HepG2 (cell line): ENCODE results near the gene SAMD14. TPM values are rescaled to one million over a fixed set of nuclear protein-coding genes. Genes with fewer than 3 reads are reported as not detected.
A peak's percentile ranks its signal among the peaks of the same experiment; 100 is the strongest.

Experiments used
- E2F5 ChIP-seq: sonication (generic); formaldehyde crosslinking; conservative IDR thresholded peaks from 2 replicates; pipeline ENCODE4 v1.4.0; 2020; ENCODE audit warnings: missing genetic modification reagents
- ELF4 ChIP-seq: sonication (generic); formaldehyde crosslinking; IDR thresholded peaks from 2 replicates; pipeline ENCODE4 v1.5.0; 2020; ENCODE audit warnings: missing genetic modification reagents, mild to moderate bottlenecking, moderate library complexity, borderline replicate concordance
- ESRRA ChIP-seq: sonication (generic); formaldehyde crosslinking; IDR thresholded peaks from 2 replicates; pipeline ENCODE4 v1.5.1; 2020; ENCODE audit warnings: mild to moderate bottlenecking, low read depth, missing genetic modification reagents
- GFI1 ChIP-seq: sonication (generic); formaldehyde crosslinking; IDR thresholded peaks from 2 replicates; pipeline ENCODE4 v1.5.0; 2020; ENCODE audit warnings: missing genetic modification reagents, mild to moderate bottlenecking, borderline replicate concordance
- IRF2 ChIP-seq: IDR thresholded peaks from 2 replicates; pipeline ENCODE4 v1.6.1; 2018; ENCODE audit warnings: missing genetic modification reagents, missing compliant biosample characterization
- MXD4 ChIP-seq: IDR thresholded peaks from 2 replicates; pipeline ENCODE4 v1.6.1; 2016; ENCODE audit warnings: mild to moderate bottlenecking, missing biosample characterization, missing genetic modification reagents
- NFAT5 ChIP-seq: sonication (generic); formaldehyde crosslinking; IDR thresholded peaks from 2 replicates; pipeline ENCODE4 v1.4.0; 2020; ENCODE audit warnings: missing genetic modification reagents
- PBX2 ChIP-seq: IDR thresholded peaks from 2 replicates; pipeline ENCODE4 v1.6.1; 2016; ENCODE audit warnings: control low read depth
- PCBP1 ChIP-seq: fragments of 200-400 bp; formaldehyde crosslinking; IDR thresholded peaks from 2 replicates; pipeline ENCODE4 v1.6.1; 2017; ENCODE audit warnings: mild to moderate bottlenecking, low read depth, low read length, borderline replicate concordance
- PHF20 ChIP-seq: sonication (generic); formaldehyde crosslinking; IDR thresholded peaks from 2 replicates; pipeline ENCODE4 v1.5.0; 2020; ENCODE audit warnings: mild to moderate bottlenecking, missing genetic modification reagents
- TSC22D2 ChIP-seq: sonication (generic); formaldehyde crosslinking; IDR thresholded peaks from 2 replicates; pipeline ENCODE4 v1.5.1; 2020; ENCODE audit warnings: missing genetic modification reagents, mild to moderate bottlenecking, borderline replicate concordance
- ZFP82 ChIP-seq: sonication (generic); formaldehyde crosslinking; IDR thresholded peaks from 2 replicates; pipeline ENCODE4 v1.5.1; 2020; ENCODE audit warnings: mild to moderate bottlenecking, missing genetic modification reagents, borderline replicate concordance
- ZMAT3 ChIP-seq: sonication (generic); formaldehyde crosslinking; conservative IDR thresholded peaks from 2 replicates; pipeline ENCODE4 v1.7.0; 2021; ENCODE audit warnings: missing genetic modification reagents
- ZNF138 ChIP-seq: sonication (generic); formaldehyde crosslinking; IDR thresholded peaks from 2 replicates; pipeline ENCODE4 v1.5.0; 2020; ENCODE audit warnings: mild to moderate bottlenecking, low read depth, missing genetic modification reagents
- ZNF367 ChIP-seq: sonication (generic); formaldehyde crosslinking; IDR thresholded peaks from 2 replicates; pipeline ENCODE4 v1.4.0; 2020; ENCODE audit warnings: missing genetic modification reagents, borderline replicate concordance
- ZNF710 ChIP-seq: sonication (generic); formaldehyde crosslinking; IDR thresholded peaks from 2 replicates; pipeline ENCODE4 v1.5.0; 2020; ENCODE audit warnings: mild to moderate bottlenecking, missing genetic modification reagents, borderline replicate concordance
- ZNF788 ChIP-seq: sonication (generic); formaldehyde crosslinking; IDR thresholded peaks from 2 replicates; pipeline ENCODE4 v1.5.0; 2020; ENCODE audit warnings: mild to moderate bottlenecking, missing genetic modification reagents, borderline replicate concordance
- ZNF839 ChIP-seq: sonication (generic); formaldehyde crosslinking; IDR thresholded peaks from 2 replicates; pipeline ENCODE4 v1.4.0; 2020; ENCODE audit warnings: missing genetic modification reagents, mild to moderate bottlenecking, borderline replicate concordance
- ZZZ3 ChIP-seq: sonication (generic); formaldehyde crosslinking; IDR thresholded peaks from 2 replicates; pipeline ENCODE4 v1.4.0; 2020; ENCODE audit warnings: missing genetic modification reagents, mild to moderate bottlenecking, borderline replicate concordance
- polyA plus RNA-seq, 8 experiments: library from polyadenylated mRNA; depleted of rRNA in 3 of 8; stranded (reverse) in 7 of 8; unstranded in 1 of 8; fragments of >200 nt; fragmentation: Illumina TruSeq in 4 of 8; extraction: Trizol in 4 of 8; gene quantifications; 2 replicates each; pipeline versions ENCODE4 v1.2.1 to v1.2.3, GENCODE V29; 2011 to 2016; ENCODE audit warnings: low read depth in 4 of 8, missing spikeins in 1 of 8, mixed read lengths in 1 of 8; ENCODE audit not compliant: insufficient read depth in 1 of 8
- total RNA-seq, 5 experiments: library from RNA; depleted of rRNA; stranded (reverse); fragments of >200 nt; fragmentation: Illumina TruSeq; extraction: Trizol; gene quantifications; 2 replicates each; pipeline ENCODE4 v1.2.3, GENCODE V29; 2016; ENCODE audit warnings: low read depth in 1 of 5

The SAMD14 gene
- total and polyA plus RNA-seq, 2 of the 13 experiments (the other 11 are each of a cell fraction or from before 2014, with no cell fraction given): 0.07 to 0.22 TPM

- TF ChIP-seq ZNF710: no peak
- no peak for TF ChIP-seq ZNF138 (CRISPR knock-in tag)
- TF ChIP-seq ZZZ3 (CRISPR knock-in tag): no peak
- TF ChIP-seq E2F5 (CRISPR knock-in tag): no peak; the same call in 1 of the 2 replicates
- no peak for TF ChIP-seq ESRRA (CRISPR knock-in tag)
- TF ChIP-seq TSC22D2 (CRISPR knock-in tag): no peak
- TF ChIP-seq ZFP82 (CRISPR knock-in tag): no peak
- TF ChIP-seq IRF2 (CRISPR knock-in tag): peak; percentile 87
- 0 out of 2 replicates have a peak, but pooled peaks have one; percentile 28 for TF ChIP-seq ZNF839 (CRISPR knock-in tag)
- no peak for TF ChIP-seq PHF20 (CRISPR knock-in tag)
- TF ChIP-seq ZNF788 (CRISPR knock-in tag): peak; percentile 89; the same call in 1 of the 2 replicates
- no peak for TF ChIP-seq GFI1
- TF ChIP-seq NFAT5: no peak
- TF ChIP-seq MXD4 (CRISPR knock-in tag): 0 out of 2 replicates have a peak, but pooled peaks have one; percentile 38
- TF ChIP-seq ZMAT3 (CRISPR knock-in tag): peak; percentile 79; the same call in 1 of the 2 replicates
- no peak for TF ChIP-seq PBX2 (CRISPR knock-in tag)
- TF ChIP-seq ELF4 (CRISPR knock-in tag): no peak
- TF ChIP-seq ZNF367 (CRISPR knock-in tag): no peak
- no peak for TF ChIP-seq PCBP1
Observed at GRCh38 chr17:50161023-50161910, 31.3 kb upstream of the SAMD14 start (continued).
